K562 (cell line): ENCODE data around the gene ABHD1. TPM values are rescaled to one million over a fixed set of nuclear protein-coding genes. Genes with fewer than 3 reads are reported as not detected.
A peak's percentile ranks its signal among the peaks of the same experiment; 100 is the strongest.

ENCODE experiments used
- ATAC-seq: fragments of 200-7000 bp; cut with Tn5 transposase; 3 replicates; pipeline ENCODE4 v1.9.1; 2020; ENCODE audit warnings: moderate library complexity
- BruUV-seq: library from RNA; stranded (reverse); fragments of 400-500 nt; replicated peaks from 2 replicates; lab custom pipeline; 2021; lab: Mats Ljungman, UMichigan
- CTCF ChIA-PET: fragments of 300-600 bp; formaldehyde crosslinking; extraction: SDS; loops from one replicate; lab custom pipeline; 2021; ENCODE audit warnings: low intra/inter-chr PET ratio; lab: Yijun Ruan, JAX
- POLR2A ChIA-PET: fragments of 300-600, 350-650 bp; sonication (Branson Sonifier 250); formaldehyde crosslinking; extraction: SDS; loops from one replicate; lab custom pipeline; 2021; ENCODE audit warnings: antibody characterized with exemption, inconsistent platforms; lab: Yijun Ruan, JAX
- DNase-seq, 4 experiments: peaks; one replicate each; pipeline versions ENCODE4 v3.0.0 to v3.0.0-alpha.2; 2011 to 2018; ENCODE audit warnings: low spot score in 3 of 4, mixed read lengths in 3 of 4; ENCODE audit errors: extremely low read depth in 1 of 4
- FAIRE-seq: peaks from 2 replicates; lab custom pipeline; 2011; peaks lifted over from hg19 to GRCh38; lab: Jason Lieb, UNC
- H2AFZ ChIP-seq: 2 replicates; pipeline ENCODE4 v1.6.0; 2011; ENCODE audit warnings: low read depth, low read length, control low read depth, inconsistent platforms
- H3K27ac ChIP-seq: fragments of 200-600 bp; 3 replicates; pipeline ENCODE4 v1.8.0; 2011; ENCODE audit warnings: low read depth, mild to moderate bottlenecking, control low read depth, inconsistent platforms, low read length, moderate library complexity, mixed read lengths; ENCODE audit errors: extremely low read depth
- H3K27me3 ChIP-seq, 2 experiments: fragments of 300-600 bp in 1 of 2; 2 replicates in 1 of 2; 3 replicates in 1 of 2; pipeline versions ENCODE4 v1.6.0 to v1.8.0; 2011; ENCODE audit warnings: inconsistent platforms in 2 of 2, low read length in 2 of 2, mild to moderate bottlenecking in 1 of 2, mixed read lengths in 1 of 2, moderate library complexity in 1 of 2; ENCODE audit not compliant: control insufficient read depth in 2 of 2, insufficient read depth in 2 of 2
- H3K36me3 ChIP-seq: fragments of 300-600 bp; 3 replicates; pipeline ENCODE4 v1.8.0; 2011; ENCODE audit warnings: mild to moderate bottlenecking, low read length, inconsistent platforms; ENCODE audit not compliant: control insufficient read depth, insufficient read depth
- H3K4me1 ChIP-seq, 2 experiments: fragments of 200-600 bp in 1 of 2; replicated peaks in 1 of 2; 2 replicates in 1 of 2; 3 replicates in 1 of 2; pipeline versions ENCODE4 v1.5.1 to v1.8.0; 2011; ENCODE audit warnings: inconsistent platforms in 2 of 2, low read length in 2 of 2, mild to moderate bottlenecking in 1 of 2, mixed read lengths in 1 of 2, moderate library complexity in 1 of 2; ENCODE audit not compliant: control insufficient read depth in 2 of 2, insufficient read depth in 2 of 2
- H3K4me2 ChIP-seq: 2 replicates; pipeline ENCODE4 v1.6.1; 2011; ENCODE audit warnings: low read length, control low read depth, inconsistent platforms, mixed read lengths; ENCODE audit not compliant: insufficient read depth
- H3K4me3 ChIP-seq: fragments of 200-600 bp; sonication (generic), shearing (Covaris generic); 2 replicates; pipeline ENCODE4 v1.5.1; 2016; ENCODE audit warnings: control low read depth, inconsistent platforms
- H3K79me2 ChIP-seq: fragments of 200-600 bp; 3 replicates; pipeline ENCODE4 v1.8.0; 2011; ENCODE audit warnings: low read length, inconsistent platforms; ENCODE audit not compliant: control insufficient read depth, insufficient read depth
- H3K9ac ChIP-seq, 2 experiments: 2 replicates each; pipeline versions ENCODE4 v1.6.0 to v1.6.1; 2011; ENCODE audit warnings: low read depth in 2 of 2, low read length in 2 of 2, control low read depth in 1 of 2, inconsistent platforms in 1 of 2, mild to moderate bottlenecking in 1 of 2, mixed read lengths in 1 of 2; ENCODE audit not compliant: insufficient read depth in 1 of 2
- H3K9me1 ChIP-seq: one replicate; pipeline ENCODE4 v1.6.0; 2011; ENCODE audit warnings: inconsistent platforms, mild to moderate bottlenecking, low read length, moderate library complexity; ENCODE audit not compliant: control insufficient read depth, insufficient read depth
- H3K9me3 ChIP-seq: replicated peaks from 2 replicates; pipeline ENCODE4 v1.5.1; 2011; ENCODE audit warnings: low read depth, low read length, inconsistent platforms; ENCODE audit not compliant: control insufficient read depth, insufficient read depth
- H4K20me1 ChIP-seq: replicated peaks from 2 replicates; pipeline ENCODE4 v1.6.1; 2011; ENCODE audit warnings: low read length, inconsistent platforms, mixed read lengths; ENCODE audit not compliant: control insufficient read depth, insufficient read depth
- AFF4 ChIP-seq: sonication (generic); formaldehyde crosslinking; IDR thresholded peaks from 2 replicates; pipeline ENCODE4 v1.8.0; 2023; ENCODE audit warnings: mild to moderate bottlenecking, missing genetic modification reagents
- TFAP4 ChIP-seq: sonication (generic); formaldehyde crosslinking; IDR thresholded peaks from 2 replicates; pipeline ENCODE4 v1.8.0; 2022; ENCODE audit warnings: missing genetic modification reagents, mild to moderate bottlenecking, moderate library complexity, borderline replicate concordance
- ZSCAN32 ChIP-seq: fragments of 450-650 bp; formaldehyde crosslinking; IDR thresholded peaks from 2 replicates; pipeline ENCODE4 v1.4.0; 2020; ENCODE audit warnings: mild to moderate bottlenecking, moderate library complexity
- WGBS: fragments of 100-300 bp; shearing (Covaris generic); methylation state at CpG from one replicate; pipeline ENCODE4 v1.1.6; 2016; ENCODE audit warnings: low coverage, mixed read lengths; ENCODE audit not compliant: insufficient coverage; ENCODE audit errors: missing lambda C conversion rate; 5-methylcytosine and 5-hydroxymethylcytosine counted together
- in situ Hi-C: fragments of 300-500 bp; cut with MboI; formaldehyde crosslinking; loops from 4 replicates; pipeline ENCODE4 v1.15.0; 2018; ENCODE audit warnings: inconsistent platforms, mixed read lengths
- intact Hi-C: fragments of 100-400 bp; cut with micrococcal nuclease; formaldehyde crosslinking; loops from 2 replicates; pipeline ENCODE4 v1.14.2; 2022
- polyA plus RNA-seq, 8 experiments: library from polyadenylated mRNA; depleted of rRNA in 4 of 8; stranded (reverse) in 5 of 8; unstranded in 3 of 8; fragments of >200 nt; fragmentation: Nextera tagmentation in 2 of 8; fragmentation: Illumina TruSeq in 1 of 8; extraction: Ambion mirVana in 2 of 8; extraction: Trizol in 1 of 8; gene quantifications; 2 replicates each; pipeline versions ENCODE4 v1.2.1 to v1.2.3, GENCODE V29; 2011 to 2014; ENCODE audit warnings: inconsistent platforms in 1 of 8, missing spikeins in 1 of 8
- total RNA-seq, 7 experiments: library from RNA; depleted of rRNA in 6 of 7; stranded (reverse); fragments of >200 nt in 6 of 7; fragmentation: Illumina TruSeq in 2 of 7; extraction: Trizol in 2 of 7; gene quantifications; 2 replicates each; pipeline versions ENCODE4 v1.2.1 to v1.2.3, GENCODE V29; 2011 to 2021; ENCODE audit warnings: low replicate concordance in 1 of 7

ABHD1 gene
- total and polyA plus RNA-seq, 9 of the 15 experiments (the other 6 are each of a cell fraction or from before 2014, with no cell fraction given), result 0.10 to 0.16 (median 0.11) TPM; not detected in 5

GRCh38 chr2:27084297-27085061, 39.1 kb upstream of the ABHD1 start:
- 71% methylated on average over 6 of the region's 6 CpGs for WGBS
- in situ Hi-C loops, result loop anchor here (5.0 kb wide), 1 partner anchor 122 kb away; no protein-coding TSS in a partner anchor
- TF ChIP-seq ZSCAN32 (CRISPR knock-in tag) (no peak), AFF4 (CRISPR knock-in tag) (0 out of 2 replicates have a peak, but pooled peaks have one; percentile 32), TFAP4 (CRISPR knock-in tag) (0 out of 2 replicates have a peak, but pooled peaks have one; percentile 15)
- Histone ChIP-seq H3K27me3 (no peaks in the 10 kb centered on the region), H3K27ac (no peak overlapping the region), H3K9me1 (peaks cover 4% of the 10 kb centered on the region), H2AFZ (no peak overlapping the region), H3K9ac (peak overlapping the region in 1 of 2 experiments; percentile 59; a peak in 2 of 4 replicates), H4K20me1 (no peaks in the 10 kb centered on the region), H3K4me3 (no peak overlapping the region), H3K4me2 (no peak overlapping the region), H3K9me3 (no peaks in the 10 kb centered on the region), H3K4me1 (peaks cover 63 to 76% of the 10 kb centered on the region in 2 experiments), H3K36me3 (no peaks in the 10 kb centered on the region), H3K79me2 (peaks cover 10% of the 10 kb centered on the region; the same call in 1 of the 3 replicates)
- no peak for FAIRE-seq
- no peak for ATAC-seq
- ChIA-PET CTCF (interaction anchor here (0.7 to 2.5 kb wide), 3 partner anchors 52 to 123 kb away, joined by 3 to 22 read pairs (median 5); no protein-coding TSS in a partner anchor), POLR2A (interaction anchor here (0.6 to 2.2 kb wide), 8 partner anchors 13 to 893 kb away, joined by 3 to 6 read pairs (median 3); partner anchors contain the start of gene OST4)
- intact Hi-C loops, result loop anchor here (2.0 kb wide), 1 partner anchor 124 kb away; no protein-coding TSS in a partner anchor
- no TSS peak for BruUV-seq
- no peak for DNase-seq
